Renal cortical epithelial cell (primary cell): ENCODE data around the gene CASQ2. TPM values are rescaled to one million over a fixed set of nuclear protein-coding genes. Genes with fewer than 3 reads are reported as not detected.

Experiments
- DNase-seq: peaks from one replicate; pipeline ENCODE4 v3.0.0-alpha.2; 2011; ENCODE audit warnings: low read depth
- total RNA-seq: library from RNA; depleted of rRNA; stranded (reverse); fragments of >200 nt; gene quantifications from 2 replicates; pipeline ENCODE4 v1.2.3, GENCODE V29; 2014

CASQ2 gene
- total RNA-seq, 1 donor from 2014 or later: not detected

GRCh38 chr1:115665319-115666096 lies 103.0 kb downstream of the CASQ2 start:
- no peak for DNase-seq

GRCh38 chr1:115661157-115661556 lies 107.4 kb downstream of the CASQ2 start:
- no peak for DNase-seq

- DNase-seq: no peak
Measured at GRCh38 chr1:115660151-115660550, 108.4 kb downstream of the CASQ2 start.

GRCh38 chr1:115658646-115659045 lies 109.9 kb downstream of the CASQ2 start:
- no peak for DNase-seq

GRCh38 chr1:115656461-115657077 lies 111.9 kb downstream of the CASQ2 start:
- DNase-seq: no peak

GRCh38 chr1:115655916-115656315 lies 112.6 kb downstream of the CASQ2 start:
- DNase-seq: no peak

- DNase-seq: no peak
Measured at GRCh38 chr1:115655306-115655663, 113.2 kb downstream of the CASQ2 start.

- no peak for DNase-seq
Measured at GRCh38 chr1:115654663-115655305, 113.7 kb downstream of the CASQ2 start.

GRCh38 chr1:115654125-115654524 lies 114.4 kb downstream of the CASQ2 start:
- DNase-seq: no peak

GRCh38 chr1:115652236-115652788 lies 116.2 kb downstream of the CASQ2 start:
- DNase-seq: no peak

GRCh38 chr1:115651391-115651790 lies 117.1 kb downstream of the CASQ2 start:
- DNase-seq: no peak

GRCh38 chr1:115650961-115651360 lies 117.6 kb downstream of the CASQ2 start:
- DNase-seq: no peak

Other genes with a start within 250 kb of the CASQ2 start
- gene VANGL1, start 126.7 kb downstream of the CASQ2 start, total RNA-seq: 14.1 and 14.7 TPM in 2 replicates
- gene NHLH2, start 72.4 kb upstream of the CASQ2 start, total RNA-seq: 0.10 TPM in 1 of 2 replicates, not detected in the other
- 3.5 and 15.7 TPM in 2 replicates for gene SLC22A15, start 207.8 kb upstream of the CASQ2 start, total RNA-seq